NCI-H2171 (cell line): ENCODE data around the gene SLC35F3.
"Not testable (repeated sequence)": the region's sequence is repeated elsewhere in the genome, so short reads cannot be mapped to it uniquely, and the experiment has no call there.

Experiments
- DNase-seq: peaks from one replicate; lab custom pipeline; 2025; lab: John Stamatoyannopoulos, UW

Gene SLC35F3

DNA sequence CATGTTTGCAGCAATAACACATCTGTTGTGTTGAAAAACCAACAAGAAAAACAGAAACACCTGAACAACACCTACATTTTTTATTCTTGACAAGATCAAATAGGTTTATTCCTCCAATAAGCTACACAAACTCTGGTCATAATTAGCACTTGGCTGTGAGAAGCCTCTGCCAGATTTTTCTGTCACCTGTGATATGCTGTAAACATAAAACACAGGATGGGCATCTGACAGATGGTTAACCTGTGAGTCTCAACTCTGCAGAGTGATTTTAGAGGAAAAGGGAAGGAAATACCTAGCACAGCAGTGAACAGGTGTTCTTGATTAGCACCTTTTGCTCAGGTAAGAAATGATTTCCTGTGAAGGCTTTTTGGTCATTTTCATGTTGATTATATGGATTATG, 293.4 kb downstream of the SLC35F3 start:
- DNase-seq = peak; percentile 67

- no peak for DNase-seq
Observed at GRCh38 chr1:234199476-234200127, 295.1 kb downstream of the SLC35F3 start.

- no peak for DNase-seq
Observed at GRCh38 chr1:234200566-234200965, 296.1 kb downstream of the SLC35F3 start.

- DNase-seq = no peak
Observed at GRCh38 chr1:234201600-234201999, 297.1 kb downstream of the SLC35F3 start.

- DNase-seq = no peak
Observed at GRCh38 chr1:234205966-234206365, 301.5 kb downstream of the SLC35F3 start.

GRCh38 chr1:234206651-234207284, 302.3 kb downstream of the SLC35F3 start:
- DNase-seq = no peak

DNA sequence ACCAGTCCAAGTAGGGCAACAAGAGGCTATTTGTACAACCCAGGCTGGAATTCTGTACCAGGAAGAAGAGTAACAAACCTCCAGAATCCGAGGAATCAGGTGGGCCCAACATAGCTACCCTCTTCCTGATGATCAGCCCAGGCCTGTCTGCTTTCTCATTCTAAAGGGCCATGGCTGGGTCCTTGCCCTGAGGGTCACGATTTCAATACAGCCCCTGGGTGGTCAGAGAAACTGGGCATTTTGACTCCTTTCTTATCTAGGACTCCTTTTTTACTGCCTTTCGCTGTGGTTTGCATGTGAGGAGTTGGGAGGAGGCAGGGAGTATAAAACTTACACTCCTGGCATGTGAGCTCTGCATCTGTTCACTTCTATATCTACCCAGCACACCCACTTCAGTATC, 303.9 kb downstream of the SLC35F3 start:
- DNase-seq = no peak

DNA sequence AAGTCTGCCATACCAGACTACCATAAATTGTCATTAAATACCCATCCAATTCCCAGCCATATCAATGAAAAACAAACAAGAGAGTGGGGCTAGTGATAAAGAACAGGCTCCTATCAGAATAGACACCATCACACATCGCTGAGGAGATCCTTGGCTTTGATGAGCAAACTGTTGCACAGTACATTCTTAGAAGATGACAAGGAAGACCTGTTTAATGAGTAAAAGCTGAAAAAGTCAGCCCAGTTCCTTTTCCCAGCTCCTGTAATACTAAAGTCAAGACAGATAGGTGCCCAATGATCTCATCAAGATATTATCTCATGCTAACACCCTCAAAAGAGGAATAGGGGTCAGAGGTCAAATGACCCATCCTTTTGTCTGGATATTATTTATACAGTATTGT, 304.3 kb downstream of the SLC35F3 start:
- no peak for DNase-seq

- not testable (repeated sequence) for DNase-seq
Observed at GRCh38 chr1:234210429-234210828, 306.0 kb downstream of the SLC35F3 start.

- not testable (repeated sequence) for DNase-seq
Observed at GRCh38 chr1:234211855-234212254, 307.4 kb downstream of the SLC35F3 start.

DNA sequence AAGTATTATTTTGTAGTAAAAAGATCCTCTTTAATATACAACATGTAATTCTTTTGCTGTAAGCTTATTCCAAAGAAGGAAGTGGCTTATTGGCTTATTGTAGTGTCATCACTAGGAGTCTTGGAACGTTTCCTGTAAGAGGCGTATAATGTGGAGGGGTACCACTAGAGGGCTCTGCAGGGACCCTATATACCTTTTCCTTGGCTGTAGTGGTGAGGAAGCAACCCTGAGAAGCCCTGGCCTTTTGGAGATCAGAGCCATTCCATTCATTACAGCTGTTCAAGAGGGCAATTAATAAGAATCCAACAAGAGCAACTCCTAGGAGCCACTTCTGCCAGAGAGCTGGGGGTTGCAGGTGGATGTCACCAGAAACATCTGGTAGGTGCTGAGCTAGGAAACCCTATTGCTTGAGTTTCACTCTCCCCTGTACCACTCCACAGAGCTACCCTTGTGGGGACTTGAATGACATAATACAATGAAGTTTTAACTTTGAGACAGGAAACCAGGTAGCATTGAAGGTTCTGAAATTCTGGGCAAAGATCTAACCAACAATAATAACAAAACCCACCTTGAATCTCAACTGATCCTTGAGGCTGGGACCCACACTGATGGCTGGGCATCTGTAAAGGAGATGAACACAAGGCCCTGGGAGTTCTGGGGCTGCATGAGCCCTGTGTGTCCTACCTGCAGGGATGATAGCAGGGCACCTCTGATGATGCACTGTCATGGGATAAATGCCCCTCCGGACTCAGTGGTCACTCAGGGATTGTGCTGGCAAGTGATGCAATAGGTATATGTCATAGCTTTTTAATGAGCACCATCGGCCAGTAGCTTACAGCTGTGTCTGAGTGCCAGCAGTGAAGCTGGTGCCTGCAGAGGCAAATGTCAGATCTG, 308.5 kb downstream of the SLC35F3 start:
- DNase-seq = no peak

GRCh38 chr1:234213658-234214128, 309.2 kb downstream of the SLC35F3 start:
- DNase-seq = no peak

GRCh38 chr1:234214129-234214910, 309.8 kb downstream of the SLC35F3 start:
- no peak for DNase-seq

DNA sequence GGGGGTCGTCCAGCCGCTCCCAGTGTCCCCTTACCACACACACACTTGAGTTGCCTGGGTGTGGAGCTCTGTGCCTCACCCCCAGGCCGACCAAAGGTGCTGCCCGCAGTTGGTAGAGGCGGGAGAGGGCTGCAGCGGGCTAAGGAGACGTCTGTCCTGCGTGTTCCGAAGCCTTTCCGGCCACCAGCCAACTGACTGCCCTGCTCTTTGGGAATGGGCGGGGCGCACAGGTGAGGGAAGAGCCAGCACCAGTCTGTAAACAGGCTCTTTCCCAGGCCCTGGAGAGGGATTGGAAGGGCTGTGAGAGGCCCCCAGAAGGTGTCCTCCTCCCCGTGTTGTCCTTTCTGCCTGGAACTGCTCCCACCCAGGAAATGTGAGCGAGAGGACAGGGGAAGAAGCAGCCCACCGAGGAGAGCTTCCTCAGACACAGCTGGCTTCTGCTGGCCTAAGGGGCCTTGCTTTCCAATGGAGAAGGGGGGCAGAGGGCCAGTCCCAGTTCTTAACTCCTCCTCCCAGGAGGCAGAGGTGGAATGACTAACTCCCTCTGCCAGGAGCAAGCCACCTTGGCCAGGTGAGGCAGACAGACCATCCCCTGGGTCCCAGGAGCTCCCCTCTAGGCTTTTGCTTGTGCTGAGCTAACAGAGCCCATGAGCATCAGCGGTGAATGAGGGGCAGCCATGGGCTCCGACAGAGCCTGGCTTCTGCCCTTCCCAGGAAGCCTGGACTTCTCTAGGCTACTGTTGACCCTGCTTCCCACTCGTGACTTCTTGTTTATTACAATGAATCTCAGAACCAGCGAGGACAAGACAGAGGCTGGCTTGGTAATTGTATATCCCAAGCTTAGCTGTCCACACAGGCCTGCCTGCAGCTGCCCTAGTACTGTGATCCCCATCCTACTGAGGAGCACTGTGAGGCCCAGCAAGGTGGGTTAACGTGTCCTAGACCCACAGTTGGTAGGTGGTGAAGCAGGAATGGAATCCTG, 310.7 kb downstream of the SLC35F3 start:
- DNase-seq = no peak

DNA sequence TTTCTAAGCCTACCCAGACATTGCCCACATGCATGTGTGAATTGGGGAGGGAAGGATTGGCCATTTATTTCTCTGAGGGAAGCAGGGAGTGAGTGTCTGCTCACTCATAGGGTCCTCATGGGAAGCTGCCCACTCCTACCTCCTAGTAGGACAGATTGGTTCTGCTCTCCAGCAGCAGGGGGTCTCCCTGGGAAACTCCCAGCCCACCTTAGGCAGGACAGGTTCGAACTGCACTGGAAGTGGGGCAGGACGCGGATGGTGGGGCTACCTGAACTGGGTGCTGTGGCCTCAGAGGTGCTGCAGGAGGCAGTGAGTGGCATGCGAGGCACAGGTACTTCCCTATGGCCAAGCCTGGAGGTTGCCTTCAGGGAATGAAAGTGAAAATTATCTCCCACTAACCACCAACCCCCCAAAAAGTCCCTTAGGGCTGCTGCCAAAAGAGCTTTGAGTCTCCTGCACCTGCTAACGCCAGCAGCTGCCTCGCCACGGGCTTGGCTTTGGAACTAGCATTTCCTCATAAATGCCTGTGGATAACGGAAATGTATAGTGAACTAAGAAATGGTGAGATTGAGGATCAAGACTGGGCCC, 311.7 kb downstream of the SLC35F3 start:
- DNase-seq = no peak

GRCh38 chr1:234217316-234217840, 312.9 kb downstream of the SLC35F3 start:
- DNase-seq = no peak

DNA sequence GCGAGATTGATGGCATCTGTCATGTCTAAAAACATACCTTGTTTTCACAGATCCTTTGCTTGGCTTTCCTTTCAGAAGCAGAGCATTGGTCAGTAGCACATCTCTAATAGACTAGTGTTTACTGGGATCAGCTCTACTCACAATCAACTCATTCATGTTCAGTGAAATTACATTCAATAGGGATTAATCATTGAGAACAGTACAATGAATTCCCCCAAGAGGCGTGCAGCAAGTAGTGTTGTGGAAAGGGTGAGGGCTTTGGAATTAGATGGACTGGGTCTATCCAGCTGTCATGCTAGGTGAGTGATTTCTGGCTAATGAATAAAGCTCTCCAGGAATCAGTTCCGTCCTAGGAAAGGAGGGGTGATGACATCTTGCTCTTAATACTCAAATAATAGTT, 313.6 kb downstream of the SLC35F3 start:
- no peak for DNase-seq

DNA sequence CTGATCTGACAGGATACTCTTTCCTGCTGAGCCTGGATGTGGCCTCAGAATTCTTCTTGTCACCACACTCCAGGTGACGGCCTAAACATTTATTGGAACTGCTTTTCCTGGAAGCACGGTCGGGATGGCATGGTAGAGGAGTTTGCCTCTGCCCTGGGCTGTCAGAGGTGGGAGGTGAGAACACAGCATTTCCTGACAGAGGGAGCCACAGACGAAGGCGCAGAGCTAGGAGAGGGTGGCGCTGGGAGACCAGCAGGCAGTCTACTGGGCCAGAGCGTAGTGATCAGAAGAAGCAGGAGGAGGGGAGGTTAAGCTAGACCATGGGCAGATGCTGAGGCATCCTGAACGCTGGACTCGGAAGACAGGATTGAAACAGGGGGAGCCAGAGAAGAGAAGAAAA, 315.2 kb downstream of the SLC35F3 start:
- DNase-seq = no peak

DNA sequence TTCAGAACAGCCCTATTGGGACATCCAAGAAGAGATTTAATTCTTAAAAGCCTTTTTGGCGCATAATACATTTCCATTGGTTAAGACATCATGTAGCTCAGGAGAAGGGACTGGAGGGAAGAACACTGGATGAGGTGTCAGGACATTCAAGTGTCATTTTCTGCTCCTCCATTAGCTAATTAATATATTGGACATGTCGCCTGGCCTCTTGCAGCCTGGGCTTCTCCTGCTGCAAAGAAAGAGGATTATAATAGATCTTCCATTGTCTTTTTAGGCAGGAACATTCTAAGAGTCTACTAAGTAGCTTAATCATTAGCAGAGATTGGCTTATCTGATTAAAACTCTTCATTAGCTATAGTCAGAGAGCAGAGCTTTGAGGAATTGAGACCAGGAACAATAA, 317.1 kb downstream of the SLC35F3 start:
- DNase-seq = no peak
